SK-N-SH treated with all-trans-retinoic acid at 6 μM for 48 hours (cell line): ENCODE data around the gene REM2.

Experiments
- BACH2 ChIP-seq: fragments of 250-450 bp; sonication (Bioruptor Pico); IDR thresholded peaks from 2 replicates; pipeline ENCODE4 v1.9.0; 2021; ENCODE audit warnings: mild to moderate bottlenecking, borderline replicate concordance
- CSDC2 ChIP-seq: fragments of 250-450 bp; sonication (Bioruptor Pico); IDR thresholded peaks from 2 replicates; pipeline ENCODE4 v1.5.0; 2020; ENCODE audit warnings: mild to moderate bottlenecking, moderate library complexity
- CSRNP3 ChIP-seq: fragments of 250-450 bp; sonication (Bioruptor Pico); IDR thresholded peaks from 2 replicates; pipeline ENCODE4 v1.5.1; 2021; ENCODE audit warnings: mild to moderate bottlenecking, moderate library complexity
- ISL1 ChIP-seq: fragments of 250-450 bp; sonication (Bioruptor Pico); IDR thresholded peaks from 2 replicates; pipeline ENCODE4 v2.1.2; 2022; ENCODE audit warnings: mild to moderate bottlenecking, moderate library complexity
- OSR1 ChIP-seq: fragments of 250-450 bp; sonication (Bioruptor Pico); IDR thresholded peaks from 2 replicates; pipeline ENCODE4 v1.8.0; 2022; ENCODE audit warnings: moderate library complexity, mild to moderate bottlenecking, inconsistent platforms
- PATZ1 ChIP-seq: fragments of 250-450 bp; sonication (Bioruptor Pico); IDR thresholded peaks from 2 replicates; pipeline ENCODE4 v1.8.0; 2020; ENCODE audit warnings: mild to moderate bottlenecking, moderate library complexity, borderline replicate concordance
- TOX ChIP-seq: fragments of 250-450 bp; sonication (Bioruptor Pico); IDR thresholded peaks from 2 replicates; pipeline ENCODE4 v1.8.0; 2021; ENCODE audit warnings: mild to moderate bottlenecking, moderate library complexity, borderline replicate concordance
- ZFP3 ChIP-seq: fragments of 250-450 bp; sonication (Bioruptor Pico); IDR thresholded peaks from 2 replicates; pipeline ENCODE4 v1.5.0; 2020; ENCODE audit warnings: mild to moderate bottlenecking, moderate library complexity

GRCh38 chr14:22872833-22873520 is 10.0 kb upstream of the REM2 start:
- TF ChIP-seq CSRNP3 (CRISPR knock-in tag) (no peak), OSR1 (CRISPR knock-in tag) (no peak), TOX (no peak), PATZ1 (CRISPR knock-in tag) (no peak), CSDC2 (CRISPR knock-in tag) (no peak), ZFP3 (no peak), BACH2 (CRISPR knock-in tag) (no peak), ISL1 (CRISPR knock-in tag) (no peak)
